Panc1 (cell line): ENCODE measurements around the gene SP100. TPM values are rescaled to one million over a fixed set of nuclear protein-coding genes. Genes with fewer than 3 reads are reported as not detected.
"Not testable (repeated sequence)": the region's sequence is repeated elsewhere in the genome, so short reads cannot be mapped to it uniquely, and the experiment has no call there.

Experiments
- ATAC-seq: fragments of 200-7000 bp; cut with Tn5 transposase; 2 replicates; pipeline ENCODE4 v1.9.1; 2020; ENCODE audit warnings: mild to moderate bottlenecking, moderate library complexity
- BruUV-seq: library from RNA; stranded (reverse); fragments of 400-500 nt; replicated peaks from 2 replicates; lab custom pipeline; 2021; lab: Mats Ljungman, UMichigan
- CTCF ChIA-PET: fragments of 300-600 bp; sonication (Branson Sonifier 250); formaldehyde crosslinking; loops from one replicate; lab custom pipeline; 2022; ENCODE audit warnings: antibody characterized with exemption; lab: Charles Lee
- POLR2A ChIA-PET: fragments of 300-600 bp; sonication (Branson Sonifier 250); formaldehyde crosslinking; loops from one replicate; lab custom pipeline; 2022; ENCODE audit warnings: antibody characterized with exemption; lab: Charles Lee
- DNase-seq: peaks from one replicate; pipeline ENCODE4 v3.0.0-alpha.2; 2010; ENCODE audit warnings: low read depth, low spot score
- H3K27ac ChIP-seq: 2 replicates; pipeline ENCODE4 v1.5.1; 2011; ENCODE audit warnings: mild to moderate bottlenecking, low read length, inconsistent platforms
- H3K27me3 ChIP-seq: fragments of 200-500 bp; sonication (Bioruptor generic); 2 replicates; pipeline ENCODE4 v1.6.0; 2014; ENCODE audit warnings: low read length, inconsistent platforms; ENCODE audit not compliant: control insufficient read depth, insufficient read depth
- H3K36me3 ChIP-seq: fragments of 200-500 bp; sonication (Bioruptor generic); 2 replicates; pipeline ENCODE4 v1.5.1; 2014; ENCODE audit warnings: inconsistent platforms, mild to moderate bottlenecking, low read length, moderate library complexity; ENCODE audit not compliant: control insufficient read depth, insufficient read depth
- H3K4me1 ChIP-seq: 2 replicates; pipeline ENCODE4 v1.5.1; 2011; ENCODE audit warnings: inconsistent platforms, mild to moderate bottlenecking, low read length, moderate library complexity; ENCODE audit not compliant: control insufficient read depth, insufficient read depth
- H3K4me3 ChIP-seq, 2 experiments: 2 replicates each; pipeline ENCODE4 v1.5.1; 2011 to 2012; ENCODE audit warnings: low read depth in 2 of 2, low read length in 2 of 2, mild to moderate bottlenecking in 2 of 2, inconsistent platforms in 1 of 2, moderate library complexity in 1 of 2
- H3K9me3 ChIP-seq: fragments of 200-500 bp; sonication (Bioruptor generic); 2 replicates; pipeline ENCODE4 v1.5.1; 2014; ENCODE audit warnings: low read depth, mild to moderate bottlenecking, inconsistent platforms, low read length, moderate library complexity; ENCODE audit not compliant: control insufficient read depth, insufficient read depth
- POLR2AphosphoS5 ChIP-seq: IDR thresholded peaks from 2 replicates; pipeline ENCODE4 v1.6.1; 2012; ENCODE audit warnings: mild to moderate bottlenecking, low read depth, low read length, moderate library complexity
- SIN3A ChIP-seq: IDR thresholded peaks from 2 replicates; pipeline ENCODE4 v1.6.1; 2012; ENCODE audit warnings: low read depth, mild to moderate bottlenecking, low read length, moderate library complexity, borderline replicate concordance; ENCODE audit not compliant: insufficient read depth
- TCF7L2 ChIP-seq: IDR thresholded peaks from 2 replicates; pipeline ENCODE4 v1.6.1; 2011; ENCODE audit warnings: mild to moderate bottlenecking, low read depth, low read length, inconsistent platforms
- in situ Hi-C: cut with HindIII; loops from 2 replicates; pipeline ENCODE4 v1.10.0; 2016; ENCODE audit warnings: low sequenced_read_pairs, low pct_unique_long_range_greater_than_20kb
- intact Hi-C: fragments of 100-400 bp; cut with micrococcal nuclease; formaldehyde crosslinking; loops from one replicate; pipeline ENCODE4 v1.10.0; 2022; ENCODE audit not compliant: unreplicated experiment
- total RNA-seq: library from RNA; stranded (reverse); gene quantifications from one replicate; pipeline ENCODE4 v1.2.1, GENCODE V29; 2021; ENCODE audit not compliant: unreplicated experiment
- TF ChIP-seq, protein P1 (sequence below): fragments of 450-650 bp; IDR thresholded peaks from 2 replicates; pipeline ENCODE4 v1.5.1; 2017; ENCODE audit warnings: mild to moderate bottlenecking
- TF ChIP-seq, protein P2 (sequence below), 2 experiments: IDR thresholded peaks; 2 replicates each; pipeline ENCODE4 v1.6.1; 2011 to 2012; ENCODE audit warnings: low read depth in 2 of 2, control low read depth in 1 of 2, low read length in 1 of 2, mild to moderate bottlenecking in 1 of 2, moderate library complexity in 1 of 2; ENCODE audit not compliant: insufficient read depth in 1 of 2

SP100 gene
- total RNA-seq, 1 experiment from 2014 or later = 27.2 TPM

DNA sequence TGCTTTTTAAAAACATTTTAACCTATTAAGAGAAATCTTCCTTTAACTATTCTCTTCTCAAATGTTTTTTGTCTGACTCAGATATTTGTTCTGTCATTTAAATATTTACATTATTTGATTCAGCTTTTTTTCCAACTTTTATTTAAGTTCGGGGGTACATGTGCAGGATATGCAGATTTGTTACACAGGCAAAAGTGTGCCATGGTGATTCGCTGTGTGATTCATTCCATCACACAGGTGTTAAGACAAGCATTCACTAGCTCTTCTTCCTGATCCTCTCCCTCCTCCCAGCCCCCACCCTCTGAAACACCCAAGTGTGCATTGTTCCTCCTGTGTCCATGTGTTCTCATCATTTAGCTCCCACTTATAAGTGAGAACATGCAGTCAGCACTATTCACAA lies 19.4 kb downstream of the SP100 start:
- POLR2A ChIA-PET = no interaction called here
- DNase-seq (no peak), ATAC-seq (no peak)
- H3K27ac ChIP-seq = no peak overlapping the region
- no peaks in the 10 kb centered on the region; the same call in 1 of the 2 replicates for H3K36me3 ChIP-seq
- in situ Hi-C loops (no loop called here), intact Hi-C loops (no loop called here)
- peaks cover 19% of the 10 kb centered on the region for H3K9me3 ChIP-seq
- H3K4me3 ChIP-seq = no peak overlapping the region
- H3K27me3 ChIP-seq = no peaks in the 10 kb centered on the region
- CTCF ChIA-PET = no interaction called here
- H3K4me1 ChIP-seq = no peaks in the 10 kb centered on the region
- TF ChIP-seq POLR2AphosphoS5 = no peak
- TF ChIP-seq, protein P1, sequence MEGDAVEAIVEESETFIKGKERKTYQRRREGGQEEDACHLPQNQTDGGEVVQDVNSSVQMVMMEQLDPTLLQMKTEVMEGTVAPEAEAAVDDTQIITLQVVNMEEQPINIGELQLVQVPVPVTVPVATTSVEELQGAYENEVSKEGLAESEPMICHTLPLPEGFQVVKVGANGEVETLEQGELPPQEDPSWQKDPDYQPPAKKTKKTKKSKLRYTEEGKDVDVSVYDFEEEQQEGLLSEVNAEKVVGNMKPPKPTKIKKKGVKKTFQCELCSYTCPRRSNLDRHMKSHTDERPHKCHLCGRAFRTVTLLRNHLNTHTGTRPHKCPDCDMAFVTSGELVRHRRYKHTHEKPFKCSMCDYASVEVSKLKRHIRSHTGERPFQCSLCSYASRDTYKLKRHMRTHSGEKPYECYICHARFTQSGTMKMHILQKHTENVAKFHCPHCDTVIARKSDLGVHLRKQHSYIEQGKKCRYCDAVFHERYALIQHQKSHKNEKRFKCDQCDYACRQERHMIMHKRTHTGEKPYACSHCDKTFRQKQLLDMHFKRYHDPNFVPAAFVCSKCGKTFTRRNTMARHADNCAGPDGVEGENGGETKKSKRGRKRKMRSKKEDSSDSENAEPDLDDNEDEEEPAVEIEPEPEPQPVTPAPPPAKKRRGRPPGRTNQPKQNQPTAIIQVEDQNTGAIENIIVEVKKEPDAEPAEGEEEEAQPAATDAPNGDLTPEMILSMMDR = no peak
- TF ChIP-seq, protein P2, sequence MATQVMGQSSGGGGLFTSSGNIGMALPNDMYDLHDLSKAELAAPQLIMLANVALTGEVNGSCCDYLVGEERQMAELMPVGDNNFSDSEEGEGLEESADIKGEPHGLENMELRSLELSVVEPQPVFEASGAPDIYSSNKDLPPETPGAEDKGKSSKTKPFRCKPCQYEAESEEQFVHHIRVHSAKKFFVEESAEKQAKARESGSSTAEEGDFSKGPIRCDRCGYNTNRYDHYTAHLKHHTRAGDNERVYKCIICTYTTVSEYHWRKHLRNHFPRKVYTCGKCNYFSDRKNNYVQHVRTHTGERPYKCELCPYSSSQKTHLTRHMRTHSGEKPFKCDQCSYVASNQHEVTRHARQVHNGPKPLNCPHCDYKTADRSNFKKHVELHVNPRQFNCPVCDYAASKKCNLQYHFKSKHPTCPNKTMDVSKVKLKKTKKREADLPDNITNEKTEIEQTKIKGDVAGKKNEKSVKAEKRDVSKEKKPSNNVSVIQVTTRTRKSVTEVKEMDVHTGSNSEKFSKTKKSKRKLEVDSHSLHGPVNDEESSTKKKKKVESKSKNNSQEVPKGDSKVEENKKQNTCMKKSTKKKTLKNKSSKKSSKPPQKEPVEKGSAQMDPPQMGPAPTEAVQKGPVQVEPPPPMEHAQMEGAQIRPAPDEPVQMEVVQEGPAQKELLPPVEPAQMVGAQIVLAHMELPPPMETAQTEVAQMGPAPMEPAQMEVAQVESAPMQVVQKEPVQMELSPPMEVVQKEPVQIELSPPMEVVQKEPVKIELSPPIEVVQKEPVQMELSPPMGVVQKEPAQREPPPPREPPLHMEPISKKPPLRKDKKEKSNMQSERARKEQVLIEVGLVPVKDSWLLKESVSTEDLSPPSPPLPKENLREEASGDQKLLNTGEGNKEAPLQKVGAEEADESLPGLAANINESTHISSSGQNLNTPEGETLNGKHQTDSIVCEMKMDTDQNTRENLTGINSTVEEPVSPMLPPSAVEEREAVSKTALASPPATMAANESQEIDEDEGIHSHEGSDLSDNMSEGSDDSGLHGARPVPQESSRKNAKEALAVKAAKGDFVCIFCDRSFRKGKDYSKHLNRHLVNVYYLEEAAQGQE (IDR thresholded peaks at IDR 0.05; ENCODE audit: insufficient read depth in 1 of 2, low read depth in 2 of 2, low read length in 1 of 2) = no peak
- no peak for TF ChIP-seq SIN3A
- no peak for TF ChIP-seq TCF7L2
- BruUV-seq = no TSS peak

DNA sequence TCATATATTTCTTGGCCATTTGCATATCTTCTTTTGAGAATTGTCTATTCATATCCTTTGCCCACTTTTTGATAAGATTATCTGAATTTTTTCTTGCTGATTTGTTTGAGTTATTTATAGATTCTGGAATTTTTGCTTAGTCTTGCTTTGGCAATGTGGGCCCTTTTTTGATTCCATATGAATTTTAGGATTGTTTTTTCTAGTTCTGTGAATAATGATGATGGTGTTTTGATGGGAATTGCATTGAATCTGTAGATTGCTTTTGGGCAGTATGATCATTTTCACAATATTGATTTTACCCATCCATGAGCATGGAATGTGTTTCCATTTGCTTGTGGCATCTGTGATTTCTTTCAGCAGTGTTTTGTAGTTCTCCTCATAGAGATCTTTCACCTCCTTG lies 23.1 kb downstream of the SP100 start:
- POLR2A ChIA-PET, BruUV-seq, ATAC-seq, H3K4me3 ChIP-seq, in situ Hi-C loops, CTCF ChIA-PET, intact Hi-C loops, H3K27ac ChIP-seq, H3K27me3 ChIP-seq, H3K4me1 ChIP-seq, DNase-seq, H3K36me3 ChIP-seq: not testable (repeated sequence)
- peaks cover 10% of the 10 kb centered on the region for H3K9me3 ChIP-seq

DNA sequence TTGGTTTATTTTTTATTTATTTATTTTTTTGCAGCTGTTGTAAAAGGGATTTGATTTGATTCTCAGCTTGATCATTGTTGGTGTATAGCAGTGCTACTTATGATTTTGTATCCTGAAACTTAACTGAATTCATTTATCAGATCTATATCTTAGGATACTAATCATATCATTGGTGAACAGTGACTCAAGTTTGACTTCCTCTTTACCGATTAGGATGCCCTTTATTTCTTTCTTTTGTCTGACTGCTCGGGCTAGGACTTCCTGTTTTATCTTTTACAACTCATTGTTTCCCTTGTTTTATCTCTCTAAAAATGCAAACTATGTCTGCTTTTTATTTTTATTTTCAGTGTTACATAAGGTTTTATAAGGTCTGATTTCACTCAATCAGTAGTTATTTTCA lies 23.6 kb downstream of the SP100 start:
- ATAC-seq (no peak), DNase-seq (no peak)
- Histone ChIP-seq H3K9me3 (peaks cover 10% of the 10 kb centered on the region), H3K27me3 (no peaks in the 10 kb centered on the region), H3K27ac (no peak overlapping the region), H3K36me3 (no peaks in the 10 kb centered on the region), H3K4me3 (no peak overlapping the region), H3K4me1 (no peaks in the 10 kb centered on the region)
- ChIA-PET CTCF (no interaction called here), POLR2A (no interaction called here)
- no TSS peak for BruUV-seq
- TF ChIP-seq, protein P1 = no peak
- TF ChIP-seq TCF7L2 (no peak), SIN3A (no peak), POLR2AphosphoS5 (no peak)
- TF ChIP-seq, protein P2 (IDR thresholded peaks at IDR 0.05; ENCODE audit: insufficient read depth in 1 of 2, low read depth in 2 of 2, low read length in 1 of 2) = no peak
- intact Hi-C loops = no loop called here
- in situ Hi-C loops = no loop called here
